GM19452 (cell line): ENCODE results near the gene PINLYP.
"Not testable (repeated sequence)": the region's sequence is repeated elsewhere in the genome, so short reads cannot be mapped to it uniquely, and the experiment has no call there.

ENCODE experiments used
- ATAC-seq: cut with Tn5 transposase; IDR thresholded peaks from one replicate; pipeline ENCODE4 v1.9.1; 2021; ENCODE audit not compliant: unreplicated experiment

Gene PINLYP

GRCh38 chr19:43578787-43579186 lies 3.2 kb downstream of the PINLYP start:
- no peak for ATAC-seq

- ATAC-seq: no peak
Observed at GRCh38 chr19:43581467-43581866, 5.9 kb downstream of the PINLYP start.

- no peak for ATAC-seq
Observed at GRCh38 chr19:43582495-43582894, 6.9 kb downstream of the PINLYP start.

DNA sequence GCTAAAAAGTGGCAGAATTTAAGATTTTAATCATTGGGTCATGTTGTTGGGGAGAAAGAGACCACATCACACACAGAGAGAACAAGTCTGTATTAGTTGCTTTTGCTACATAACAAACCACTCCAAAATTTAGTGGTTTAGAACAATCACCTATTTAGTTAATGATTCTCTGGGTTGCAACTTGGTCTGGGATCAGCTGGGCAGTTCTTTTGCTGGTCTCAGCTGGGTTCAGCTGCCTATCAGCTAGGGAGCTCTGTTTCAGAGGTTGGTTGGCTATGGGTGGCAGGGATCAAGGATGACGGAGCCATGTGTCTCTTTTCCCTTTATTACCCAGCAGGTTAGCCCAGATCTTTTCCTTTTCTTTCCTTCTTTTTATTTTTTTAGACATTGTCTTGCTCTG lies 8.9 kb downstream of the PINLYP start:
- no peak for ATAC-seq

GRCh38 chr19:43586346-43586745 lies 10.7 kb downstream of the PINLYP start:
- no peak for ATAC-seq

GRCh38 chr19:43587029-43587428 lies 11.4 kb downstream of the PINLYP start:
- not testable (repeated sequence) for ATAC-seq

DNA sequence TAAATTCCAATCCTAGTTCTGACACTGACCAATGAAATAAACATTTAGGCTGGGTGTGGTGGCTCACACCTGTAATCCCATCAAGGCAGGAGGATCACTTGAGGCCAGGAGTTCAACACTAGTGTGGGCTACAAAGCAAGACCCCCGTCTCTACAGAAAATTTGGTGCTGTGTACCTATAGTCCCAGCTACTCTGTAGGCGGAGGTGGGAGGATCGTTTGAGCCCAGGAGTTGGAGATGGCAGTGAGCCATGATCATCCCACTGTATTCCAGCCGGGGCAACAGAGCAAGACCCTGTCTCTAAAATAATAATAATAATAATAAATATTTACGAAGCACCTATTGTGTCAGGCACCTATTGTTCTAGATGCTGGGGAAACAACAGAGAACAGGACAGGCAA lies 13.7 kb downstream of the PINLYP start:
- no peak for ATAC-seq

- no peak for ATAC-seq
Observed at GRCh38 chr19:43589678-43590077, 14.1 kb downstream of the PINLYP start.

DNA sequence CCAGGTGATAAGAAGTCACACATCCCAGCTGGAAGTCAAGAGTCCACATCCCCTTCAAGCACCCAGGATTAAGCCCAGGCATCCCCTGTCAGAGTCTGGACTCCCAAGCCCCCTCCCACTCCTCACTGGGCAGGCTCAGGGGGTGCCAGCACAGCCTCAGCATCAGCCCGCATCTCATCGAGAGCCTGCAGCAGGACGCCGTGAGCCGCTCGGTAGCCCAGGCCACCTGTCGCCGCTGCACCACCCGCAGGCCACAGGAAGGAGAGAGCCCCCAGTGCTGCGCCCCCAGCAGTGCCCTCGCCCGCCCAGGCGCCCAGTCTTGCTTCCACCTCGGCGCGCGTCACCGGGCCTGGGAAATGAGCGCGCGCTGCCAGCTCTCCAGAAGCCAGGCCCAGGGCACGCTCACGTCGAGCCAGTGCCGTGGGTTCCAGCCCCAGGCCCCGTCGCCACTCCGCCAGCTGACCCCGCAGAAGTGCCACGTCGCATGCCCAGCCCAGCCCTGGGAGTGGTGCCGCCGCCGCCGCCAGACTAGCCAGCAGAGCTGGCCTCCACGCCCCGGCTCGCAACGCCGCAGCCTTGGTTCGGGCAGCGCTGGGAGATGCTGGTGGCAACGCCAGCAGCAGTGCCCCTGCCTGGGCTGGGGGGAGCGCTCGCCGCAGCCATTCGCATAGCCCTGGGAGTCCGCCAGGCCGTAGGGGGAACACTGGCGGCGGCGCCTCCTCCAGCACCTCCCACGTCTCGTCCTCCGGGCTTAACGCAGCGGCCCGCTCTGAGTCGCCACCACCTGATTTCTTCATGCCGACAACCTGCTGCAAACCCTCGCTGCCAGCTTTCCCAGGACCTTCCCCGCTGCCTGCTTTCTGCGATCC lies 16.5 kb downstream of the PINLYP start:
- ATAC-seq: no peak

- ATAC-seq: no peak
Observed at GRCh38 chr19:43592800-43593350, 17.3 kb downstream of the PINLYP start.

DNA sequence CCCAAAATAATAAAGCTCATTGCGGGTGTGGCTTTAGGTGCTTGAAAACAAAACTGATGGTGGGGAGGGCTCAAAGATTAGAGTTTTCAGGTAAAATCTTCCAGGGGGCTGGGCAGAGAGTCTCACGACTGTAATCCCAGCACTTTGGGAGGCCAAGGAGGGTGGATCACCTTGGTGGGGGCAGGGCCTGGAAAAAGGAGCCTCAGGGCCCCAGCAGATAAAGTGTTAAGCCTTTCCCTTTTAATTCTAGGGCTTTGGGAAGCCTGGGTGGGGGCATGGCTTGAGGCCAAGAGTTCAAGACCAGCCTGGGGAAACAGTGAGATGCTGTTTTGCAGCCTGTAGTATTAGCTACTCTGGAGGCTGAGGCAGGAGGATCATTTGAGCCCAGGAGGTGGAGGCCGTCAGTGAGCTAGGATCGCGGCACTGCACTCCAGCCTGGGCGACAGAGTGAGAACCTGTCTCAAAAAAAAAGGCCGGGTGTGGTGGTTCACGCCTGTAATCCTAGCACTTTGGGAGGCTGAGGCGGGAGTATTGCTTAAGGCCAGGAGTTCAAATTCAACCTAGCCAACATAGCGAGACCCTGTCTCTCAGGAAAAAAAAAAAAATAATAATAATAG lies 18.6 kb downstream of the PINLYP start:
- ATAC-seq: no peak

GRCh38 chr19:43594710-43595604 lies 19.4 kb downstream of the PINLYP start:
- ATAC-seq: peak; percentile 36

DNA sequence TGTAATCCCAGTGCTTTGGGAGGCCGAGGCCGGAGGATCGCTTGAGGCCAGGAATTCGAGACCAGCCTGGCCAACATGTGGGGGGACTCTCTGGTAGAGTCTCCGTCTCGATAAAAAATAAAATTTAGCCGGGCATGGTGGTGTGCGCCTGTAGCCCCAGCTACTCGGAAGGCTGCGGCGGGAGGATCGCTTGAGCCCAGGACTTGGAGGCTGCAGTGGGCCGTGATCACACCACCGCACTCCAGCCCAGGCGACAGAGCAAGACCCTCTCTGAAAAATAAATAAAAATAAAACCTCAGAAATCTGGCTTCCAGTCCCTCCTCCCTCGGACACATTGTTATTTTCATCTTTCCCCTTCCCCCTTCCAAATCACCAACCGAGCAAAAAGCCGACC lies 20.0 kb downstream of the PINLYP start:
- peak; percentile 9 for ATAC-seq

DNA sequence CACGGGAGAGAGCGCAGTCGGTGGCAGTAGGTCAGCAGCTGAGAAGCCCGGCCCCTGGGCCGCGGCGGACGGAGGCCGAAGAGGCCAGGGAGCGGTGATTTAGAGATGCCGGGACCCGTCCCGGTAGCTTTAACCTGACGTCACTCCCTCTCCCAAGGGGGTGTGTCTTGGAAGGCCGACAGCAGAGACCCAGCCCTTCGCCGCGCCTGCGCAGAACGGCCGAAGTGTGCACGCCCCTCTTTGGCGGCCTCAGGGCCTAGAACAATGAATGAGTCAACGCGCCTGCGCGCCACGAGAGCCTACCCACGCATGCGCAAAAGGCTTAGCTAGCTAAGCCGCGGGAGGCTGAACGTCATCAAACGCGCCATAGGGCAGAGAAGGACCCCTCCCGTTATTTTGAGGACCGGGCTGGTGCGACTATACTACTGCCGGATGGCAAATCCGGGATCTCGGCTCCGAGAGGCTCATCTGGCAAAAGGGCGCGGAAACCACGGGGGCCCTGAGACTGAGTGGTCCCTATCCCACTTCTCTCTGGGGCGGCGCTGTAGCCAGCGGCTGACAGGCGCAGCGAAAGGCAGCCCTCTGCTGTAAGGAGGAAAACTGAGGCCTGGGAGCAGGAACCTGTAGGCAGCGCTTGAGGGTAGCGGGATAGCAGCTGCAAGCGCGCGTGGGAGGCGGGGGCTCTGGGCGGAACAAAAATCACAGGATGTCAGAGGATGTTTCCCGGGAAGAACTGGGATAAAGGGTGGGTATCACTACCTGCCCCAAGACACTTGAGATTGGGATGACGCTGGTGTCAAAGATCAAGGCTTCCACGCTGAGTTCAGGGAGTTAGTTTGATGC lies 20.6 kb downstream of the PINLYP start, which contains the start of the genes IRGQ and ZNF576:
Gene IRGQ, minus strand, starts transcription at position 136 of the 843 bp plus-strand sequence. CDS start 796 bp downstream, outside the sequence.
Gene ZNF576, plus strand, starts transcription at position 597 of the 843 bp plus-strand sequence. CDS start 514 bp downstream, outside the sequence.
- ATAC-seq: peak; percentile 85

DNA sequence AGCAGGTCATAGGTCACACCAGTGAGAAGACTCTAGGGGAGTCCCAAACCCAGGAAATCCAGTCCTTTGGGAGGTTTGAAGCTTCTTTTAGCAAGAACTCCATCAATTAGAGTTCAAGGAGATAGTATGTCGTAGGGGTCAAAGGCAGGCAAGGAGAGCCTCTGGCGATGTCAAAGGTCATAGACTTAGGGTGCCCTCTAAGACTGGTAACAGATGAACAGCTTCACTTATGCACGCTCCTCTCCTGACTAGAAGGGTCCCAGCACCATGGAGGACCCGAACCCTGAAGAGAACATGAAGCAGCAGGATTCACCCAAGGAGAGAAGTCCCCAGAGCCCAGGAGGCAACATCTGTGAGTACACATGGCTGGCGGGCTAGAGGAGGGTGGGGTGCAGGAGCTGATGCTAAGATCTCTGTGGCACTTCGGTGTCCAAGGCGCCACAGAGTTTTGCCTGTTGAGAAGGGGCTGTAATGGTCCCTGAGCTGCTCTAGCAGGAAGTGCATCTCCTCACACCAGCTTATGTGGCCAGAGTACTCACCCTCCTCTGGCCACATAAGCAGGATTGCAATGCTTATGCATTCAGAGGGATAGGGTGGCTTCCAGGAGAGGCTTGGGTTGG lies 21.4 kb downstream of the PINLYP start:
- ATAC-seq: no peak

DNA sequence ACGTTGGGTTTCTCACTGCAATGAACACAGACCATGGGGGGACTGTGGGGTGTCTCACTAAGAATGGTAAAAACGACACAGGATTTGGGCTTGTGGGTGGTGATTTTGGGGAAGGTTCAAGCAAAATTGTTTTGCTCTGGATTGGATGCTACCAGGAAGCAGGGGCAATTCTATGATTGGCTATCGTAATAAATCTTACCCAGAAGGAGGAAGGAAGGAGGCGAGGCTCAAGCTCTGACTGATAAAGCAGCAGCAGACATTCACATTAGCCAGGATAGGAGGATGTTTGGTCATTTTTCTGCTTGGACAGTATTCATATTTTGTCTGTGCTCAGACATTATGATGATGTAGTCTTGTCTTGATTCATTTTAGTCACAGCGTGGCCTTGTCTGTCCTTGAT lies 22.3 kb downstream of the PINLYP start:
- no peak for ATAC-seq

DNA sequence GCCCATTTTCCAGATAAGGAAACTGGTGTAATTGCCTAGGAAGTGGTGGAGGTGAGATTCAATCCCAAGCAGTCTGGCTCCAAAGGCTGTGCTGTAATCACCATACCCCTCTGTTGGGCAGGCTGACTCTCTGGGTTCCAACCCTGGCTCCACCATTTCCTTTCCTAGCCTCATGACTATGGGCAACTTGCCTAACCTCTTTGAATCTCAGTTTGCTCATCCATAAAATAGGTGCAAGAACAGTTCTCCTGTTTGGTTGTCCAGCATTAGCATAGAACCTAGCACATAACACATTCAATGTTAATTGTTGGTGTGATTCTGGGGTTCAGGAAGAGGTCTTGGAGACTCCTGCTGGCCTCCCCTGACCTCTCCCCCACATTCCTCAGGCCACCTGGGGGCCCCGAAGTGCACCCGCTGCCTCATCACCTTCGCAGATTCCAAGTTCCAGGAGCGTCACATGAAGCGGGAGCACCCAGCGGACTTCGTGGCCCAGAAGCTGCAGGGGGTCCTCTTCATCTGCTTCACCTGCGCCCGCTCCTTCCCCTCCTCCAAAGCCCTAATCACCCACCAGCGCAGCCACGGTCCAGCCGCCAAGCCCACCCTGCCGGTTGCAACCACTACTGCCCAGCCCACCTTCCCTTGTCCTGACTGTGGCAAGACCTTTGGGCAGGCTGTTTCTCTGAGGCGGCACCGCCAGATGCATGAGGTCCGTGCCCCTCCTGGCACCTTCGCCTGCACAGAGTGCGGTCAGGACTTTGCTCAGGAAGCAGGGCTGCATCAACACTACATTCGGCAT lies 23.0 kb downstream of the PINLYP start:
- no peak for ATAC-seq

GRCh38 chr19:43599635-43600295 lies 24.2 kb downstream of the PINLYP start:
- no peak for ATAC-seq
